K562 (cell line): ENCODE results near the gene PSMD11. TPM values are rescaled to one million over a fixed set of nuclear protein-coding genes. Genes with fewer than 3 reads are reported as not detected.

ENCODE experiments used
- E2F3 ChIP-seq: fragments of 250-450 bp; sonication (Bioruptor Pico); IDR thresholded peaks from 2 replicates; pipeline ENCODE4 v1.4.0; 2020; ENCODE audit warnings: mild to moderate bottlenecking
- HDAC1 ChIP-seq, 2 experiments: fragments of 450-650 bp; IDR thresholded peaks; 2 replicates each; pipeline ENCODE4 v1.6.1; 2016 to 2017; ENCODE audit warnings: inconsistent platforms in 1 of 2, mild to moderate bottlenecking in 1 of 2, moderate library complexity in 1 of 2
- RBM22 ChIP-seq: fragments of 200-400 bp; formaldehyde crosslinking; IDR thresholded peaks from 2 replicates; pipeline ENCODE4 v1.6.1; 2018; ENCODE audit warnings: low read length, low read depth; ENCODE audit not compliant: poor library complexity, severe bottlenecking
- TCF7 ChIP-seq: sonication (generic); IDR thresholded peaks from 2 replicates; pipeline ENCODE4 v1.6.1; 2016; ENCODE audit warnings: antibody characterized with exemption, borderline replicate concordance
- ZC3H8 ChIP-seq: fragments of 450-650 bp; IDR thresholded peaks from 2 replicates; pipeline ENCODE4 v1.6.1; 2017
- polyA plus RNA-seq, 8 experiments: library from polyadenylated mRNA; depleted of rRNA in 4 of 8; stranded (reverse) in 5 of 8; unstranded in 3 of 8; fragments of >200 nt; fragmentation: Nextera tagmentation in 2 of 8; fragmentation: Illumina TruSeq in 1 of 8; extraction: Ambion mirVana in 2 of 8; extraction: Trizol in 1 of 8; gene quantifications; 2 replicates each; pipeline versions ENCODE4 v1.2.1 to v1.2.3, GENCODE V29; 2011 to 2014; ENCODE audit warnings: inconsistent platforms in 1 of 8, missing spikeins in 1 of 8
- total RNA-seq, 7 experiments: library from RNA; depleted of rRNA in 6 of 7; stranded (reverse); fragments of >200 nt in 6 of 7; fragmentation: Illumina TruSeq in 2 of 7; extraction: Trizol in 2 of 7; gene quantifications; 2 replicates each; pipeline versions ENCODE4 v1.2.1 to v1.2.3, GENCODE V29; 2011 to 2021; ENCODE audit warnings: low replicate concordance in 1 of 7
- TF ChIP-seq, protein P1 (sequence below): sonication (generic); formaldehyde crosslinking; IDR thresholded peaks from 2 replicates; pipeline ENCODE4 v1.8.0; 2022; ENCODE audit warnings: mild to moderate bottlenecking, missing genetic modification reagents
- TF ChIP-seq, protein P2 (sequence below): fragments of 450-650 bp; IDR thresholded peaks from 2 replicates; pipeline ENCODE4 v1.6.1; 2017; ENCODE audit warnings: antibody characterized with exemption

The PSMD11 gene
- total and polyA plus RNA-seq, 9 of the 15 experiments (the other 6 are each of a cell fraction or from before 2014, with no cell fraction given), result 104 to 378 (median 158) TPM

DNA sequence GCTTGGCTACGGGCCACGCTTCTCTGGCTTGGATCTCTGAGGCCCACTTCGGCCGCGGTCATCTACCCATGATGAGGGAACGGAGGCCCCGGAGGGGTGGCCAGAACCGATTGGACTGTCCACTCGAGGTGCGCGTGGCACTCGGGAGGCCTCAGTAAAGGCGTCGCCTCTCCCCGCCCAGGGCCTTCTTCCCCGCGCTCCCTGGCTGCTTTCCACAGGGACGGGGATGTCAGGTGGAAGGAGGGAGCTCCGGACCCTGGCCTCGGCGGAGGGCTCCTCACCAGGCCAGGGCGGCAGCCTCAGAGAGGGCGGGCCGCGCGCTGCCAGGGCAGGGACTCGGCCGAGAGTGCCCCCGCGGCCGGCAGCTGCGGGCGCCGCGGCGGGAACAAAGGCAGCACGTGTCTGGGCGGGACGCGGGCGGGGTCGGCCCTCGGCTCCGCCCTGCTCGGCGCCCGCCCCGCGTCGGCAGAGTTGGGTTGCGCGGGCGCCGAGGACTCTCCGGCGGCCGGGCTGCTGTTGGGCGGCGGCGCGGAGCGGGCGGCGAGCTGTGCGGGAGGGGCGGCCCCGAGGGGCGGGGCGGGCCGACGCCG, 41.9 kb downstream of the PSMD11 start (continued):
- TF ChIP-seq, protein P1, sequence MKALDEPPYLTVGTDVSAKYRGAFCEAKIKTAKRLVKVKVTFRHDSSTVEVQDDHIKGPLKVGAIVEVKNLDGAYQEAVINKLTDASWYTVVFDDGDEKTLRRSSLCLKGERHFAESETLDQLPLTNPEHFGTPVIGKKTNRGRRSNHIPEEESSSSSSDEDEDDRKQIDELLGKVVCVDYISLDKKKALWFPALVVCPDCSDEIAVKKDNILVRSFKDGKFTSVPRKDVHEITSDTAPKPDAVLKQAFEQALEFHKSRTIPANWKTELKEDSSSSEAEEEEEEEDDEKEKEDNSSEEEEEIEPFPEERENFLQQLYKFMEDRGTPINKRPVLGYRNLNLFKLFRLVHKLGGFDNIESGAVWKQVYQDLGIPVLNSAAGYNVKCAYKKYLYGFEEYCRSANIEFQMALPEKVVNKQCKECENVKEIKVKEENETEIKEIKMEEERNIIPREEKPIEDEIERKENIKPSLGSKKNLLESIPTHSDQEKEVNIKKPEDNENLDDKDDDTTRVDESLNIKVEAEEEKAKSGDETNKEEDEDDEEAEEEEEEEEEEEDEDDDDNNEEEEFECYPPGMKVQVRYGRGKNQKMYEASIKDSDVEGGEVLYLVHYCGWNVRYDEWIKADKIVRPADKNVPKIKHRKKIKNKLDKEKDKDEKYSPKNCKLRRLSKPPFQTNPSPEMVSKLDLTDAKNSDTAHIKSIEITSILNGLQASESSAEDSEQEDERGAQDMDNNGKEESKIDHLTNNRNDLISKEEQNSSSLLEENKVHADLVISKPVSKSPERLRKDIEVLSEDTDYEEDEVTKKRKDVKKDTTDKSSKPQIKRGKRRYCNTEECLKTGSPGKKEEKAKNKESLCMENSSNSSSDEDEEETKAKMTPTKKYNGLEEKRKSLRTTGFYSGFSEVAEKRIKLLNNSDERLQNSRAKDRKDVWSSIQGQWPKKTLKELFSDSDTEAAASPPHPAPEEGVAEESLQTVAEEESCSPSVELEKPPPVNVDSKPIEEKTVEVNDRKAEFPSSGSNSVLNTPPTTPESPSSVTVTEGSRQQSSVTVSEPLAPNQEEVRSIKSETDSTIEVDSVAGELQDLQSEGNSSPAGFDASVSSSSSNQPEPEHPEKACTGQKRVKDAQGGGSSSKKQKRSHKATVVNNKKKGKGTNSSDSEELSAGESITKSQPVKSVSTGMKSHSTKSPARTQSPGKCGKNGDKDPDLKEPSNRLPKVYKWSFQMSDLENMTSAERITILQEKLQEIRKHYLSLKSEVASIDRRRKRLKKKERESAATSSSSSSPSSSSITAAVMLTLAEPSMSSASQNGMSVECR (CRISPR knock-in tag), result peak; percentile 43; the same call in 1 of the 2 replicates
- peak; percentile 67; the same call in 1 of the 2 replicates for TF ChIP-seq E2F3
- TF ChIP-seq RBM22, result peak; percentile 36
- no peak for TF ChIP-seq ZC3H8
- TF ChIP-seq TCF7, result peak; percentile 74
- TF ChIP-seq, protein P2, sequence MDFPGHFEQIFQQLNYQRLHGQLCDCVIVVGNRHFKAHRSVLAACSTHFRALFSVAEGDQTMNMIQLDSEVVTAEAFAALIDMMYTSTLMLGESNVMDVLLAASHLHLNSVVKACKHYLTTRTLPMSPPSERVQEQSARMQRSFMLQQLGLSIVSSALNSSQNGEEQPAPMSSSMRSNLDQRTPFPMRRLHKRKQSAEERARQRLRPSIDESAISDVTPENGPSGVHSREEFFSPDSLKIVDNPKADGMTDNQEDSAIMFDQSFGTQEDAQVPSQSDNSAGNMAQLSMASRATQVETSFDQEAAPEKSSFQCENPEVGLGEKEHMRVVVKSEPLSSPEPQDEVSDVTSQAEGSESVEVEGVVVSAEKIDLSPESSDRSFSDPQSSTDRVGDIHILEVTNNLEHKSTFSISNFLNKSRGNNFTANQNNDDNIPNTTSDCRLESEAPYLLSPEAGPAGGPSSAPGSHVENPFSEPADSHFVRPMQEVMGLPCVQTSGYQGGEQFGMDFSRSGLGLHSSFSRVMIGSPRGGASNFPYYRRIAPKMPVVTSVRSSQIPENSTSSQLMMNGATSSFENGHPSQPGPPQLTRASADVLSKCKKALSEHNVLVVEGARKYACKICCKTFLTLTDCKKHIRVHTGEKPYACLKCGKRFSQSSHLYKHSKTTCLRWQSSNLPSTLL, result no peak
- TF ChIP-seq HDAC1 (IDR thresholded peaks at IDR 0.05), result no peak
